CD14-positive monocyte (primary cell): ENCODE data around the gene DRD5. TPM values are rescaled to one million over a fixed set of nuclear protein-coding genes. Genes with fewer than 3 reads are reported as not detected.

Experiments used
- DNase-seq, 3 donors: peaks; one replicate each; pipeline ENCODE4 v3.0.0-alpha.2; 2011 to 2022
- H2AFZ ChIP-seq: 2 replicates; pipeline ENCODE4 v1.6.0; 2012; ENCODE audit warnings: mild to moderate bottlenecking, low read depth, low read length, inconsistent platforms; ENCODE audit not compliant: insufficient read depth, poor library complexity, severe bottlenecking
- H3K27ac ChIP-seq, 2 donors: 1 replicate in 1 of 2; 2 replicates in 1 of 2; pipeline ENCODE4 v1.5.1; 2012 to 2013; ENCODE audit warnings: low read length in 2 of 2, control low read depth in 1 of 2, inconsistent platforms in 1 of 2, low read depth in 1 of 2, mild to moderate bottlenecking in 1 of 2
- H3K27me3 ChIP-seq, 2 donors: one replicate each; pipeline versions ENCODE4 v1.6.0 to v1.6.1; 2011 to 2013; ENCODE audit warnings: low read length in 2 of 2; ENCODE audit not compliant: control insufficient read depth in 2 of 2, insufficient read depth in 2 of 2
- H3K36me3 ChIP-seq, 2 donors: replicated peaks in 1 of 2; 1 replicate in 1 of 2; 2 replicates in 1 of 2; pipeline versions ENCODE4 v1.5.1 to v1.6.1; 2012 to 2013; ENCODE audit warnings: low read length in 2 of 2, control low read depth in 1 of 2, inconsistent platforms in 1 of 2, mild to moderate bottlenecking in 1 of 2; ENCODE audit not compliant: insufficient read depth in 2 of 2, control insufficient read depth in 1 of 2
- H3K4me1 ChIP-seq, 2 donors: 1 replicate in 1 of 2; 2 replicates in 1 of 2; pipeline versions ENCODE4 v1.5.1 to v1.6.1; 2012 to 2013; ENCODE audit warnings: low read length in 2 of 2, control low read depth in 1 of 2, inconsistent platforms in 1 of 2, mild to moderate bottlenecking in 1 of 2, moderate library complexity in 1 of 2; ENCODE audit not compliant: insufficient read depth in 2 of 2, control insufficient read depth in 1 of 2
- H3K4me2 ChIP-seq: replicated peaks from 2 replicates; pipeline ENCODE3; 2012; ENCODE audit warnings: low read length, moderate library complexity, mild to moderate bottlenecking; ENCODE audit not compliant: poor library complexity, severe bottlenecking; ENCODE audit errors: extremely low read depth
- H3K4me3 ChIP-seq, 3 experiments: fragments of 200-600 bp in 1 of 3; sonication (generic) in 1 of 3; replicated peaks in 1 of 3; 1 replicate in 2 of 3; 2 replicates in 1 of 3; pipeline ENCODE4 v1.5.1; 2011 to 2013; ENCODE audit warnings: low read length in 3 of 3, mild to moderate bottlenecking in 3 of 3, control low read depth in 2 of 3, low read depth in 2 of 3, inconsistent platforms in 1 of 3, moderate library complexity in 1 of 3
- H3K79me2 ChIP-seq: 2 replicates; pipeline ENCODE4 v1.6.0; 2012; ENCODE audit warnings: mild to moderate bottlenecking, control low read depth, inconsistent platforms, low read length, moderate library complexity; ENCODE audit not compliant: insufficient read depth
- H3K9ac ChIP-seq: 2 replicates; pipeline ENCODE4 v1.6.0; 2017; ENCODE audit warnings: low read length, mild to moderate bottlenecking; ENCODE audit not compliant: insufficient read depth, poor library complexity, severe bottlenecking
- H3K9me3 ChIP-seq, 2 donors: replicated peaks in 1 of 2; 1 replicate in 1 of 2; 2 replicates in 1 of 2; pipeline versions ENCODE4 v1.5.1 to v1.6.1; 2012 to 2013; ENCODE audit warnings: low read length in 2 of 2, control low read depth in 1 of 2; ENCODE audit not compliant: control insufficient read depth in 1 of 2, insufficient read depth in 1 of 2
- H4K20me1 ChIP-seq: 2 replicates; pipeline ENCODE4 v1.6.0; 2012; ENCODE audit warnings: mild to moderate bottlenecking, low read length, control low read depth, moderate library complexity; ENCODE audit not compliant: insufficient read depth
- H3K27ac Mint-ChIP-seq, 7 donors: one replicate each; pipeline ENCODE4 v1.8.0; 2020; ENCODE audit warnings: mild to moderate bottlenecking in 7 of 7, mixed read lengths in 7 of 7, moderate library complexity in 6 of 7, inconsistent platforms in 2 of 7
- H3K27me3 Mint-ChIP-seq, 3 donors: one replicate each; pipeline ENCODE4 v1.8.0; 2021 to 2022; ENCODE audit warnings: low read depth in 3 of 3, mild to moderate bottlenecking in 3 of 3, mixed read lengths in 3 of 3, moderate library complexity in 3 of 3, inconsistent platforms in 1 of 3
- H3K36me3 Mint-ChIP-seq, 2 donors: one replicate each; pipeline ENCODE4 v1.8.0; 2020; ENCODE audit warnings: mixed read lengths in 2 of 2, inconsistent platforms in 1 of 2, mild to moderate bottlenecking in 1 of 2
- H3K4me1 Mint-ChIP-seq: one replicate; pipeline ENCODE4 v1.8.0; 2020; ENCODE audit warnings: mild to moderate bottlenecking, mixed read lengths
- H3K4me3 Mint-ChIP-seq, 2 donors: one replicate each; pipeline ENCODE4 v1.8.0; 2020; ENCODE audit warnings: mild to moderate bottlenecking in 2 of 2, mixed read lengths in 2 of 2, moderate library complexity in 1 of 2
- H3K9me3 Mint-ChIP-seq, 7 donors: one replicate each; pipeline ENCODE4 v1.8.0; 2020 to 2022; ENCODE audit warnings: mixed read lengths in 7 of 7, mild to moderate bottlenecking in 6 of 7, moderate library complexity in 6 of 7, inconsistent platforms in 2 of 7
- WGBS: methylation state at CpG from one replicate; pipeline ENCODE4 v1.1.5; 2013; ENCODE audit warnings: missing lambda C conversion rate; ENCODE audit not compliant: insufficient coverage; 5-methylcytosine and 5-hydroxymethylcytosine counted together
- intact Hi-C, 2 donors: fragments of 100-400 bp; cut with micrococcal nuclease; formaldehyde crosslinking; loops; one replicate each; pipeline versions ENCODE4 v1.15.0 to v1.15.1; 2023
- polyA plus RNA-seq, 3 donors: library from polyadenylated mRNA; depleted of rRNA in 1 of 3; unstranded in 2 of 3; stranded (reverse) in 1 of 3; fragments of 300-500 nt in 2 of 3; fragments of >200 nt in 1 of 3; fragmentation: Illumina TruSeq in 2 of 3; gene quantifications; 1 replicate in 2 of 3; 2 replicates in 1 of 3; pipeline ENCODE4 v1.2.3, GENCODE V29; 2012 to 2021
- TF ChIP-seq, protein P1 (sequence below): fragments of 200-600 bp; IDR thresholded peaks from one replicate; pipeline ENCODE4 v1.8.0; 2022; ENCODE audit warnings: antibody characterized with exemption, mild to moderate bottlenecking

The DRD5 gene
- polyA plus RNA-seq, 3 donors, result not detected

DNA sequence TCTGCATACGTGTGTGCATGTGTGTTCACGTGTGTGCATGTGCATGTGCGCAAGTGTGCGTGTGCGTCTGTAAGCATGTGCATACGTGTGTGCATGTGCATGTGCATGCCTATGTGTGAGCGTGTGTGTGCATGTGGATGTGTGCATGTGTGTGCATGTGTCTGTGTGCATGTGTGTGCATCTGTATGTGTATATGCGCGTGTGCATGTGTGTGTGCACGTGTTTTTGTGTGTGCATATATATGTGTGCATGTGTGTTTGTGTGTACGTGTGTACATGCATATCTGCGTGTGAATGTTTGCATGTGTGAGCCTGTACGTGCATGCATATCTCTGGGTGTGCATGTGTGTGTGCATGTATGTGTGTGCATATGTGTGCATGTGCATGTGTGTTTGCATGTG, 35.7 kb upstream of the DRD5 start:
- Mint-ChIP-seq H3K4me1 (no peaks in the 10 kb centered on the region), H3K9me3 (peaks cover 2 to 7% (median 4%) of the 10 kb centered on the region in 7 donors), H3K27ac (no peak overlapping the region), H3K4me3 (no peak overlapping the region), H3K36me3 (no peaks in the 10 kb centered on the region), H3K27me3 (peaks cover 5 to 7% (median 6%) of the 10 kb centered on the region in 3 donors)
- no peaks in the 10 kb centered on the region for H3K9me3 ChIP-seq
- intact Hi-C loops, result no loop called here
- H3K4me1 ChIP-seq, result no peaks in the 10 kb centered on the region
- H3K36me3 ChIP-seq, result no peaks in the 10 kb centered on the region
- no peaks in the 10 kb centered on the region for H4K20me1 ChIP-seq
- H3K4me3 ChIP-seq, result no peak overlapping the region
- no peak overlapping the region for H2AFZ ChIP-seq
- H3K27ac ChIP-seq, result no peak overlapping the region
- 97% methylated on average over 13 of the region's 13 CpGs for WGBS
- H3K9ac ChIP-seq, result no peak overlapping the region
- H3K79me2 ChIP-seq, result no peaks in the 10 kb centered on the region
- no peak overlapping the region for H3K4me2 ChIP-seq
- no peak for DNase-seq
- TF ChIP-seq, protein P1, sequence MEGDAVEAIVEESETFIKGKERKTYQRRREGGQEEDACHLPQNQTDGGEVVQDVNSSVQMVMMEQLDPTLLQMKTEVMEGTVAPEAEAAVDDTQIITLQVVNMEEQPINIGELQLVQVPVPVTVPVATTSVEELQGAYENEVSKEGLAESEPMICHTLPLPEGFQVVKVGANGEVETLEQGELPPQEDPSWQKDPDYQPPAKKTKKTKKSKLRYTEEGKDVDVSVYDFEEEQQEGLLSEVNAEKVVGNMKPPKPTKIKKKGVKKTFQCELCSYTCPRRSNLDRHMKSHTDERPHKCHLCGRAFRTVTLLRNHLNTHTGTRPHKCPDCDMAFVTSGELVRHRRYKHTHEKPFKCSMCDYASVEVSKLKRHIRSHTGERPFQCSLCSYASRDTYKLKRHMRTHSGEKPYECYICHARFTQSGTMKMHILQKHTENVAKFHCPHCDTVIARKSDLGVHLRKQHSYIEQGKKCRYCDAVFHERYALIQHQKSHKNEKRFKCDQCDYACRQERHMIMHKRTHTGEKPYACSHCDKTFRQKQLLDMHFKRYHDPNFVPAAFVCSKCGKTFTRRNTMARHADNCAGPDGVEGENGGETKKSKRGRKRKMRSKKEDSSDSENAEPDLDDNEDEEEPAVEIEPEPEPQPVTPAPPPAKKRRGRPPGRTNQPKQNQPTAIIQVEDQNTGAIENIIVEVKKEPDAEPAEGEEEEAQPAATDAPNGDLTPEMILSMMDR, result no peak
- H3K27me3 ChIP-seq, result no peaks in the 10 kb centered on the region

DNA sequence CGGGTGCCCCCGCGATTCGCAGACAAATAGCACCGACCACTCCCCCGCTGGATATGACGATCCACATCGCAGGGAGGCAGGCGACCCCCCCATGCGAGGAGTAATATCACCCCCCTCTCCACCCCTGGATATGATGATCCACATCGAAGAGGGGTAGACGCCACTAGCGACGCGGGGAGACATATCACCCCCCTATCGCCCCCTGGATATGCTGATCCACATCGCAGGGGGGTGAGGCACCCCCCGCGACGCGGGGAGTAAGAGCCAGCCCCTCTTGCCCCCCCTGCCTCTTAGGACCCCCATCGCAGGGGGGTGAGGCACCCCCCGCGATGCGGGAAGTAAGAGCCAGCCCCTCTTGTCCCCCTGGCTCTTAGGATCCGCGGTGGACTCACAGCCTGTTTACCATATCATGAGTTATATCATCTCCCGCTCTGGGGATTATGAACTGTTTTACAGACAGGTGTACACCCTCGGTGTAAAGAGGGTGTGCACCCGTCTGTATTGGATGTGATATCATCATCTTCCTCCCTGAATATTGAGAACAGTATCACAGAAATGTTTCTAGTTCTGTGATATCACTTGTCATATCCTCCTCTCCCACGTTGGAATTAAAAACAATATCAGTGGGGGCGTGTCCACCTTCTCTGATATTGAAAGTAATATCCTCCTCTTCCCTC, 22.7 kb upstream of the DRD5 start:
- WGBS, result 40% methylated on average over 4 of the region's 32 CpGs
- H3K4me3 Mint-ChIP-seq, result no peak overlapping the region

More for the DNA sequence above, 22.7 kb upstream of the DRD5 start:
- Histone ChIP-seq H3K79me2 (no peaks in the 10 kb centered on the region), H3K9me3 (no peaks in the 10 kb centered on the region), H3K36me3 (no peaks in the 10 kb centered on the region), H3K27me3 (no peaks in the 10 kb centered on the region), H4K20me1 (no peaks in the 10 kb centered on the region), H3K4me2 (no peak overlapping the region), H3K27ac (no peak overlapping the region), H3K4me1 (no peaks in the 10 kb centered on the region), H3K9ac (no peak overlapping the region), H3K4me3 (no peak overlapping the region), H2AFZ (no peak overlapping the region)
- Mint-ChIP-seq H3K36me3 (no peaks in the 10 kb centered on the region), H3K27me3 (peaks cover 1 to 15% (median 8%) of the 10 kb centered on the region in 3 donors), H3K27ac (no peak overlapping the region), H3K4me1 (no peaks in the 10 kb centered on the region), H3K9me3 (peaks cover 0 to 3% (median 0%) of the 10 kb centered on the region in 7 donors)
- intact Hi-C loops, result no loop called here
- DNase-seq, result no peak
- TF ChIP-seq, protein P1, result no peak
